AG10803 (cell line): ENCODE measurements around the gene BEND4.

Experiments used
- DNase-seq: peaks from one replicate; pipeline ENCODE4 v3.0.0; 2010; ENCODE audit warnings: low read depth
- H3K4me3 ChIP-seq: 2 replicates; pipeline ENCODE4 v1.5.1; 2011; ENCODE audit warnings: mild to moderate bottlenecking, low read length, control low read depth
- CTCF ChIP-seq: conservative IDR thresholded peaks from 2 replicates; pipeline ENCODE4 v1.5.1; 2011; ENCODE audit warnings: mild to moderate bottlenecking, low read length, control low read depth, inconsistent platforms

BEND4 gene

GRCh38 chr4:42070463-42070862, 82.0 kb downstream of the BEND4 start:
- no peak overlapping the region for H3K4me3 ChIP-seq
- TF ChIP-seq CTCF, result no peak
- DNase-seq, result no peak

GRCh38 chr4:42067264-42067663, 85.2 kb downstream of the BEND4 start:
- DNase-seq, result no peak
- TF ChIP-seq CTCF, result no peak
- no peak overlapping the region for H3K4me3 ChIP-seq

GRCh38 chr4:42066402-42066801, 86.1 kb downstream of the BEND4 start:
- DNase-seq, result no peak
- no peak for TF ChIP-seq CTCF
- no peak overlapping the region for H3K4me3 ChIP-seq
